Stomach (tissue), 4 donors: ENCODE measurements around the gene FSCN2.

Source experiments
- POLR2A ChIP-seq, 4 donors: fragments of 450-650 bp; IDR thresholded peaks; one replicate each; pipeline ENCODE4 v1.6.1; 2016; ENCODE audit warnings: antibody characterized with exemption in 4 of 4, control low read depth in 2 of 4, mild to moderate bottlenecking in 1 of 4, moderate library complexity in 1 of 4
- POLR2AphosphoS5 ChIP-seq, 3 donors: sonication (generic); formaldehyde crosslinking; IDR thresholded peaks; one replicate each; pipeline ENCODE4 v1.6.1; 2016; ENCODE audit warnings: antibody characterized with exemption in 3 of 3
- TF ChIP-seq, protein P1 (sequence below), 7 experiments: fragments of 450-650 bp in 4 of 7; fragments of 200-600 bp in 3 of 7; sonication (generic) in 3 of 7; IDR thresholded peaks; one replicate each; pipeline ENCODE4 v1.5.1; 2016 to 2019; ENCODE audit warnings: antibody characterized with exemption in 7 of 7, control low read depth in 2 of 7, mild to moderate bottlenecking in 1 of 7

DNA sequence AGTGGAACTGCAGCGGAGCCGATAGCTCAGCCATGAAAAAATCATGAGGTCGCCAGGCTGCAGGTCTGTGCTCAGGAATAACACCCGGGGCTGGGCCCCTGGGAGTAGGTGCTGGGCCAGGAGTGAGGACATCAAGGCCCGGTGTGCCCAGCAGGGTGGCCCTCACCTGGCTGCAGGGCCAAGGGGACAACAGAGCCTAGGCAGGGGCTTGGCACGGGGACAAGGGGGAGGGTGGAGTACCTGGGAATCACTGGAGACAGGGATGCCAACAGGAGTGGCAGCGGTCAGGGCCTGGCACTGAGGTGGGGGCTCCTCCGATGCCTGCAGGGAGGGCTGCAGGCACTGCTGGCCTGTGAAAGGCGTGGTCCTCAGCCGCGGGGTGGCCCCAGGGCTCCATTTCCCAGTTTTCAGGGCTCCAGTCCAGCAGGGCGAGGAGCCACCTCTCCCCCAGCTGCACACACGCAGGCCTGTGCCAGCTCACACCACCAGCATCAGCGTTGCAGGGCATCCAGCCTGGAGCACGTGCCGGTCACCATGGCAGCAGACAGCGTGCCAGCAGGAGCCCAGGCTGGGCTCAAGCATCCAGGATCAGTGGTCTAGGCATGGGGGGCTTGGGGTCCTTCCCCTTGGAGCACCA is 4.7 kb upstream of the FSCN2 start:
- TF ChIP-seq, protein P1, sequence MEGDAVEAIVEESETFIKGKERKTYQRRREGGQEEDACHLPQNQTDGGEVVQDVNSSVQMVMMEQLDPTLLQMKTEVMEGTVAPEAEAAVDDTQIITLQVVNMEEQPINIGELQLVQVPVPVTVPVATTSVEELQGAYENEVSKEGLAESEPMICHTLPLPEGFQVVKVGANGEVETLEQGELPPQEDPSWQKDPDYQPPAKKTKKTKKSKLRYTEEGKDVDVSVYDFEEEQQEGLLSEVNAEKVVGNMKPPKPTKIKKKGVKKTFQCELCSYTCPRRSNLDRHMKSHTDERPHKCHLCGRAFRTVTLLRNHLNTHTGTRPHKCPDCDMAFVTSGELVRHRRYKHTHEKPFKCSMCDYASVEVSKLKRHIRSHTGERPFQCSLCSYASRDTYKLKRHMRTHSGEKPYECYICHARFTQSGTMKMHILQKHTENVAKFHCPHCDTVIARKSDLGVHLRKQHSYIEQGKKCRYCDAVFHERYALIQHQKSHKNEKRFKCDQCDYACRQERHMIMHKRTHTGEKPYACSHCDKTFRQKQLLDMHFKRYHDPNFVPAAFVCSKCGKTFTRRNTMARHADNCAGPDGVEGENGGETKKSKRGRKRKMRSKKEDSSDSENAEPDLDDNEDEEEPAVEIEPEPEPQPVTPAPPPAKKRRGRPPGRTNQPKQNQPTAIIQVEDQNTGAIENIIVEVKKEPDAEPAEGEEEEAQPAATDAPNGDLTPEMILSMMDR (IDR thresholded peaks at IDR 0.05): no peak
- no peak for TF ChIP-seq POLR2A (IDR thresholded peaks at IDR 0.05)
- no peak for TF ChIP-seq POLR2AphosphoS5 (IDR thresholded peaks at IDR 0.05)
